Fibroblast of lung (primary cell): ENCODE data around the gene CAP1.

Experiments
- EZH2 ChIP-seq: IDR thresholded peaks from 2 replicates; pipeline ENCODE4 v1.5.1; 2012; ENCODE audit warnings: low read length, control low read depth, mild to moderate bottlenecking; ENCODE audit errors: missing control alignments
- TF ChIP-seq, protein P1 (sequence below), 2 donors: IDR thresholded peaks in 1 of 2; conservative IDR thresholded peaks in 1 of 2; 1 replicate in 1 of 2; 2 replicates in 1 of 2; pipeline ENCODE4 v1.5.1; 2011 to 2012; ENCODE audit warnings: low read length in 2 of 2, control low read depth in 1 of 2, inconsistent platforms in 1 of 2, low read depth in 1 of 2, mild to moderate bottlenecking in 1 of 2

DNA sequence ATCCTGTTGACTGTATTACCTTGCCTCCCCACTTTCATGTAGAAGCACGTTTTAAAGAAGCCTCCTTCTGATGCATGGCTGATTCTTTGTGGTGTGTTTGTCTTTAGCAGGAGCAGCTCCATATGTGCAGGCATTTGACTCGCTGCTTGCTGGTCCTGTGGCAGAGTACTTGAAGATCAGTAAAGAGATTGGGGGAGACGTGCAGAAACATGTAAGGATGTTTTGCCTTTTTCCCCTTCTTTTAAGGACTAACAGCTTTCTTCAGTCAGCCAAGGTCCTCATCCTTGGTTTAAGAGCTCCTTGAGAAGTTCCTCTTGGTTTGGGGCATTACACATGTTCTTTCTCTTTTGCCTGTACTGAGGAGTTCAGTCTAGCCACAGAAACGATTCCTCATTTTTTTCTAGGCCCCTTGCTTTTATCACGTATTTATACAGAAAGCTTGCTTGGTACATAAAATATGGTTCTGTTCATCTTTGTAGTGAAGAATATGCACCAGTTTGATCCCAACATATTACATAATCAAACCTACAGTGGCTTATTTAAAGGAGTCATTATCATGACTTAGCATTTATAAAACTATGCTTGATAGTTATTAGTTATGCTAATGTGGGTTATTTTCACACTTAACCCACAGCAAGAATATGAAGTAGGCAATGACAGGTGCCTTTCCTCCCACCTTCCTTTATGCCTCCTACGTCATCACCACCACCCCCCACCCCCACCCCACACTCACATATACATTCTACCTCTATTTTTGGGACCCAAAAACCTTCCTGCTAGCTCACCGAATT is 19.6 kb downstream of the CAP1 start:
- TF ChIP-seq, protein P1, sequence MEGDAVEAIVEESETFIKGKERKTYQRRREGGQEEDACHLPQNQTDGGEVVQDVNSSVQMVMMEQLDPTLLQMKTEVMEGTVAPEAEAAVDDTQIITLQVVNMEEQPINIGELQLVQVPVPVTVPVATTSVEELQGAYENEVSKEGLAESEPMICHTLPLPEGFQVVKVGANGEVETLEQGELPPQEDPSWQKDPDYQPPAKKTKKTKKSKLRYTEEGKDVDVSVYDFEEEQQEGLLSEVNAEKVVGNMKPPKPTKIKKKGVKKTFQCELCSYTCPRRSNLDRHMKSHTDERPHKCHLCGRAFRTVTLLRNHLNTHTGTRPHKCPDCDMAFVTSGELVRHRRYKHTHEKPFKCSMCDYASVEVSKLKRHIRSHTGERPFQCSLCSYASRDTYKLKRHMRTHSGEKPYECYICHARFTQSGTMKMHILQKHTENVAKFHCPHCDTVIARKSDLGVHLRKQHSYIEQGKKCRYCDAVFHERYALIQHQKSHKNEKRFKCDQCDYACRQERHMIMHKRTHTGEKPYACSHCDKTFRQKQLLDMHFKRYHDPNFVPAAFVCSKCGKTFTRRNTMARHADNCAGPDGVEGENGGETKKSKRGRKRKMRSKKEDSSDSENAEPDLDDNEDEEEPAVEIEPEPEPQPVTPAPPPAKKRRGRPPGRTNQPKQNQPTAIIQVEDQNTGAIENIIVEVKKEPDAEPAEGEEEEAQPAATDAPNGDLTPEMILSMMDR (conservative IDR thresholded peaks at IDR 0.05 in 1 of 2, IDR thresholded peaks at IDR 0.05 in 1 of 2; ENCODE audit: low read depth in 1 of 2, low read length in 2 of 2), result no peak
- TF ChIP-seq EZH2, result no peak
